Loucy (cell line): ENCODE measurements around the gene RPS16.

Experiments used
- CTCF ChIP-seq: fragments of 200-600 bp; sonication (generic); conservative IDR thresholded peaks from 2 replicates; pipeline ENCODE4 v1.5.1; 2014; ENCODE audit warnings: mild to moderate bottlenecking, antibody characterized with exemption, low read length
- EZH2phosphoT487 ChIP-seq: fragments of 200-600 bp; IDR thresholded peaks from 2 replicates; pipeline ENCODE4 v1.6.1; 2018; ENCODE audit warnings: antibody characterized with exemption, mild to moderate bottlenecking, moderate library complexity, borderline replicate concordance

GRCh38 chr19:39407410-39407659, 28.4 kb downstream of the RPS16 start:
- no peak for TF ChIP-seq EZH2phosphoT487
- TF ChIP-seq CTCF: no peak
